PC-3 (cell line): ENCODE measurements around the gene RASGRP3. TPM values are rescaled to one million over a fixed set of nuclear protein-coding genes. Genes with fewer than 3 reads are reported as not detected.

Experiments used
- ATAC-seq: fragments of 200-7000 bp; cut with Tn5 transposase; 2 replicates; pipeline ENCODE4 v1.9.1; 2020; ENCODE audit warnings: mild to moderate bottlenecking, moderate library complexity
- BruUV-seq: library from RNA; stranded (reverse); fragments of 400-500 nt; replicated peaks from 2 replicates; lab custom pipeline; 2021; lab: Mats Ljungman, UMichigan
- CTCF ChIA-PET: fragments of 300-600 bp; sonication (Branson Sonifier 250); formaldehyde crosslinking; loops from one replicate; lab custom pipeline; 2022; ENCODE audit warnings: antibody characterized with exemption; lab: Charles Lee
- POLR2A ChIA-PET: fragments of 300-600 bp; sonication (Branson Sonifier 250); formaldehyde crosslinking; loops from one replicate; lab custom pipeline; 2022; ENCODE audit warnings: antibody characterized with exemption; ENCODE audit not compliant: unreplicated experiment; lab: Charles Lee
- DNase-seq: peaks from one replicate; pipeline ENCODE4 v3.0.0-alpha.2; 2015
- H2AFZ ChIP-seq: fragments of 300-600 bp; sonication (generic); 2 replicates; pipeline ENCODE4 v1.6.0; 2016; ENCODE audit warnings: antibody characterized with exemption, low read length
- H3F3A ChIP-seq: fragments of 300-600 bp; sonication (generic); one replicate; pipeline ENCODE4 v1.6.0; 2017; ENCODE audit warnings: antibody characterized with exemption, low read length, control low read depth, mild to moderate bottlenecking; ENCODE audit not compliant: unreplicated experiment
- H3K27ac ChIP-seq: fragments of 300-600 bp; sonication (generic); 2 replicates; pipeline ENCODE4 v1.5.1; 2016; ENCODE audit warnings: mild to moderate bottlenecking, low read length
- H3K27me3 ChIP-seq: fragments of 300-600 bp; sonication (generic); 2 replicates; pipeline ENCODE4 v1.6.1; 2016; ENCODE audit warnings: low read length, mixed read lengths
- H3K36me3 ChIP-seq: fragments of 300-600 bp; sonication (generic); 2 replicates; pipeline ENCODE4 v1.6.1; 2016; ENCODE audit warnings: low read depth, mixed run types, low read length, mixed read lengths
- H3K4me1 ChIP-seq: fragments of 300-600 bp; sonication (generic); 2 replicates; pipeline ENCODE4 v1.5.1; 2016; ENCODE audit warnings: low read length; ENCODE audit not compliant: insufficient read depth
- H3K4me2 ChIP-seq: fragments of 300-600 bp; sonication (generic); 2 replicates; pipeline ENCODE4 v1.6.0; 2016; ENCODE audit warnings: low read length
- H3K4me3 ChIP-seq: fragments of 300-600 bp; sonication (generic); 2 replicates; pipeline ENCODE4 v1.5.1; 2016; ENCODE audit warnings: mild to moderate bottlenecking, low read length, mixed read lengths
- H3K79me2 ChIP-seq: fragments of 300-600 bp; sonication (generic); 2 replicates; pipeline ENCODE4 v1.6.1; 2017; ENCODE audit warnings: low read length, mixed read lengths
- H3K9ac ChIP-seq: fragments of 300-600 bp; sonication (generic); 2 replicates; pipeline ENCODE4 v1.6.0; 2016; ENCODE audit warnings: mild to moderate bottlenecking, low read length
- H3K9me2 ChIP-seq: fragments of 300-600 bp; sonication (generic); replicated peaks from 2 replicates; pipeline ENCODE4 v1.6.1; 2016; ENCODE audit warnings: mixed run types, low read length, mixed read lengths
- H3K9me3 ChIP-seq: fragments of 300-600 bp; sonication (generic); 2 replicates; pipeline ENCODE4 v1.6.1; 2016; ENCODE audit warnings: low read length, mixed read lengths
- H4K20me1 ChIP-seq: fragments of 300-600 bp; sonication (generic); 2 replicates; pipeline ENCODE4 v1.6.1; 2016; ENCODE audit warnings: low read length, mixed read lengths
- EZH2 ChIP-seq: fragments of 300-600 bp; sonication (generic); IDR thresholded peaks from one replicate; pipeline ENCODE4 v1.6.1; 2017; ENCODE audit warnings: antibody characterized with exemption, mild to moderate bottlenecking, low read length; ENCODE audit not compliant: unreplicated experiment
- EZH2phosphoT487 ChIP-seq: fragments of 300-600 bp; sonication (generic); IDR thresholded peaks from 2 replicates; pipeline ENCODE4 v1.6.1; 2018; ENCODE audit warnings: mild to moderate bottlenecking, antibody characterized with exemption, low read length, borderline replicate concordance
- intact Hi-C: fragments of 100-400 bp; cut with micrococcal nuclease; formaldehyde crosslinking; loops from 2 replicates; pipeline ENCODE4 v1.9.0; 2023
- total RNA-seq: library from RNA; depleted of rRNA; stranded (reverse); fragments of >200 nt; gene quantifications from 2 replicates; pipeline ENCODE4 v1.2.3, GENCODE V29; 2014; rRNA removed
- TF ChIP-seq, protein P1 (sequence below): fragments of 300-600 bp; sonication (generic); conservative IDR thresholded peaks from 2 replicates; pipeline ENCODE4 v1.5.1; 2017; ENCODE audit warnings: antibody characterized with exemption, low read depth, mild to moderate bottlenecking, low read length

RASGRP3 gene
- total RNA-seq, 1 experiment from 2014 or later, result 0.15 TPM

DNA sequence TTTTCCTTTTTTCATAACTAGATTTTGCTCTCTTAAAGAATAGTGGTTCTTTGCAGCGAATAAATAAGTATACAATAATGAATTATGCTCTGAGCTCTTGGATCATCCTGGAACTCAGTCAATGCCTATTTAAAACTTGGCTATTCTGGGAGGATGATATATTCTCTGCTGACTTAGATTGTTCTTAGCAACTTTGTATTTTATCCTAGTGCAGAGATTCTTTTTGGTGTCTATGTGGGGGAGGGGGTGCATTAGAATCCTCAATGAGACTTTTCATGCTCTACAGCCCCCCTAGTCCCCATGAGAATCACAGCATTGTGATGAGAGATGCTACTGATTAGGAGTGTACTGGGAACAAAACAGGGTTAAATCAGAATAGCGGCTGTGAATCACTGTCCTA lies 131.5 kb downstream of the RASGRP3 start:
- Histone ChIP-seq H3K4me2 (no peak overlapping the region), H3K4me1 (no peaks in the 10 kb centered on the region), H3K9me2 (no peaks in the 10 kb centered on the region), H3K36me3 (no peaks in the 10 kb centered on the region), H3K4me3 (no peak overlapping the region), H3K27ac (no peak overlapping the region), H2AFZ (no peak overlapping the region), H3K27me3 (no peaks in the 10 kb centered on the region), H3K9ac (no peak overlapping the region), H3F3A (no peaks in the 10 kb centered on the region), H3K79me2 (no peaks in the 10 kb centered on the region), H4K20me1 (no peaks in the 10 kb centered on the region), H3K9me3 (no peaks in the 10 kb centered on the region; the same call in 1 of the 2 replicates)
- no peak for DNase-seq
- intact Hi-C loops, result no loop called here
- ChIA-PET CTCF (no interaction called here), POLR2A (no interaction called here)
- TF ChIP-seq EZH2phosphoT487 (no peak), EZH2 (no peak)
- TF ChIP-seq, protein P1, sequence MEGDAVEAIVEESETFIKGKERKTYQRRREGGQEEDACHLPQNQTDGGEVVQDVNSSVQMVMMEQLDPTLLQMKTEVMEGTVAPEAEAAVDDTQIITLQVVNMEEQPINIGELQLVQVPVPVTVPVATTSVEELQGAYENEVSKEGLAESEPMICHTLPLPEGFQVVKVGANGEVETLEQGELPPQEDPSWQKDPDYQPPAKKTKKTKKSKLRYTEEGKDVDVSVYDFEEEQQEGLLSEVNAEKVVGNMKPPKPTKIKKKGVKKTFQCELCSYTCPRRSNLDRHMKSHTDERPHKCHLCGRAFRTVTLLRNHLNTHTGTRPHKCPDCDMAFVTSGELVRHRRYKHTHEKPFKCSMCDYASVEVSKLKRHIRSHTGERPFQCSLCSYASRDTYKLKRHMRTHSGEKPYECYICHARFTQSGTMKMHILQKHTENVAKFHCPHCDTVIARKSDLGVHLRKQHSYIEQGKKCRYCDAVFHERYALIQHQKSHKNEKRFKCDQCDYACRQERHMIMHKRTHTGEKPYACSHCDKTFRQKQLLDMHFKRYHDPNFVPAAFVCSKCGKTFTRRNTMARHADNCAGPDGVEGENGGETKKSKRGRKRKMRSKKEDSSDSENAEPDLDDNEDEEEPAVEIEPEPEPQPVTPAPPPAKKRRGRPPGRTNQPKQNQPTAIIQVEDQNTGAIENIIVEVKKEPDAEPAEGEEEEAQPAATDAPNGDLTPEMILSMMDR, result no peak
- ATAC-seq, result no peak
- no TSS peak for BruUV-seq

DNA sequence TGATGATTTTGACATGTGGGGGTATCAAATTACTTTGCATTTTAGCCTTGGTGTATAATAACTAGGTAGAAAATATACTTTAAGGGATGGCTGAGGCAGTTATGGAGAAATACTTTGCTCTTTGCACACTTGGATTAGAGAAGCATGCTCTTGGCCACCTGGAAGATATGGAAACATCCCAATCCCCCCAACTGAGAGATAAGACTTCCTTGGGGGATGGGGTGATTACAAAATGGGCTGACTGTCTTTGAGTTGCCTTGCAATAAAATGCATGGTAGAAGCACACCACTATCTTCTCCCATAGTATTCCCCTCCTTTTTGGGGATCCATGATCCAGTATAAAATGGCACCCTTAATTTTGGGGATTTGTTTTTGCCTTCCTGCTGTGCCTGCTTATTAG lies 137.7 kb downstream of the RASGRP3 start:
- no TSS peak for BruUV-seq
- no peak overlapping the region for H2AFZ ChIP-seq

More for the DNA sequence above, 137.7 kb downstream of the RASGRP3 start:
- no peaks in the 10 kb centered on the region for H3K36me3 ChIP-seq
- no peaks in the 10 kb centered on the region for H3K9me2 ChIP-seq
- no peak overlapping the region for H3K9ac ChIP-seq
- no peaks in the 10 kb centered on the region for H3F3A ChIP-seq
- ChIA-PET POLR2A (no interaction called here), CTCF (no interaction called here)
- TF ChIP-seq, protein P1, result no peak
- TF ChIP-seq EZH2 (no peak), EZH2phosphoT487 (no peak)
- no peak overlapping the region for H3K4me3 ChIP-seq
- no peaks in the 10 kb centered on the region for H4K20me1 ChIP-seq
- no peaks in the 10 kb centered on the region for H3K27me3 ChIP-seq
- H3K79me2 ChIP-seq, result no peaks in the 10 kb centered on the region
- ATAC-seq (no peak), DNase-seq (no peak)
- no peak overlapping the region for H3K27ac ChIP-seq
- no peaks in the 10 kb centered on the region for H3K4me1 ChIP-seq
- peaks cover 10% of the 10 kb centered on the region for H3K9me3 ChIP-seq
- intact Hi-C loops, result no loop called here
- no peak overlapping the region for H3K4me2 ChIP-seq

Other genes starting within 250 kb of the RASGRP3 start
- 22.4 and 30.1 TPM in 2 replicates for gene FAM98A, start 122.7 kb downstream of the RASGRP3 start, total RNA-seq